HFF-Myc (cell line): ENCODE data around the gene PAGR1.
"Not testable (repeated sequence)": the region's sequence is repeated elsewhere in the genome, so short reads cannot be mapped to it uniquely, and the experiment has no call there.

Experiments
- DNase-seq: peaks from one replicate; pipeline ENCODE4 v3.0.0-alpha.2; 2011; ENCODE audit warnings: low read depth; ENCODE audit errors: extremely low read depth
- H3K4me3 ChIP-seq: replicated peaks from 2 replicates; pipeline ENCODE4 v1.5.1; 2011; ENCODE audit warnings: low read depth, mild to moderate bottlenecking, control low read depth, low read length
- TF ChIP-seq, protein P1 (sequence below): IDR thresholded peaks from 2 replicates; pipeline ENCODE4 v1.5.1; 2012; ENCODE audit warnings: mild to moderate bottlenecking, low read depth, low read length, control low read depth; ENCODE audit errors: missing control alignments

PAGR1 gene

DNA sequence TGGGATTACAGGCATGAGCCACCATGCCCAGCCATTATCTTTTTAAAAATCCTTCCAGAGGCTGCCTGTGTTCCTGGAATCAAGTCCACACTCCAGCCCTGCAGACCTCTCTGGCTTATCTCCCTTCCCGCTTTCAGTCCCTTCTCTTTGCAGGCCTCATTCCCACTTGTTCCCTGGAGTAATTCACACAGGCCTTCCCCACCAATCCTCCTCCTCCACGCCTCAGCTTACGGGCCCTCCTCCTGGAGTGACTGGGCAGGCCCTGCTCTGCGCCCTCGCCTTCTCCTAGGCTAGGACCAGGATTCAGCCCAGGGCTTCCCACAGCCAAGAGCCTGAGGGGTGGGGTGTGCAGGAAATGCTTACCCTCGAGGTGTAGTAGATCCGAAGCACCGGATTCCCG lies 44.3 kb downstream of the PAGR1 start:
- TF ChIP-seq, protein P1, sequence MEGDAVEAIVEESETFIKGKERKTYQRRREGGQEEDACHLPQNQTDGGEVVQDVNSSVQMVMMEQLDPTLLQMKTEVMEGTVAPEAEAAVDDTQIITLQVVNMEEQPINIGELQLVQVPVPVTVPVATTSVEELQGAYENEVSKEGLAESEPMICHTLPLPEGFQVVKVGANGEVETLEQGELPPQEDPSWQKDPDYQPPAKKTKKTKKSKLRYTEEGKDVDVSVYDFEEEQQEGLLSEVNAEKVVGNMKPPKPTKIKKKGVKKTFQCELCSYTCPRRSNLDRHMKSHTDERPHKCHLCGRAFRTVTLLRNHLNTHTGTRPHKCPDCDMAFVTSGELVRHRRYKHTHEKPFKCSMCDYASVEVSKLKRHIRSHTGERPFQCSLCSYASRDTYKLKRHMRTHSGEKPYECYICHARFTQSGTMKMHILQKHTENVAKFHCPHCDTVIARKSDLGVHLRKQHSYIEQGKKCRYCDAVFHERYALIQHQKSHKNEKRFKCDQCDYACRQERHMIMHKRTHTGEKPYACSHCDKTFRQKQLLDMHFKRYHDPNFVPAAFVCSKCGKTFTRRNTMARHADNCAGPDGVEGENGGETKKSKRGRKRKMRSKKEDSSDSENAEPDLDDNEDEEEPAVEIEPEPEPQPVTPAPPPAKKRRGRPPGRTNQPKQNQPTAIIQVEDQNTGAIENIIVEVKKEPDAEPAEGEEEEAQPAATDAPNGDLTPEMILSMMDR = no peak
- no peak for DNase-seq
- H3K4me3 ChIP-seq = no peak overlapping the region

DNA sequence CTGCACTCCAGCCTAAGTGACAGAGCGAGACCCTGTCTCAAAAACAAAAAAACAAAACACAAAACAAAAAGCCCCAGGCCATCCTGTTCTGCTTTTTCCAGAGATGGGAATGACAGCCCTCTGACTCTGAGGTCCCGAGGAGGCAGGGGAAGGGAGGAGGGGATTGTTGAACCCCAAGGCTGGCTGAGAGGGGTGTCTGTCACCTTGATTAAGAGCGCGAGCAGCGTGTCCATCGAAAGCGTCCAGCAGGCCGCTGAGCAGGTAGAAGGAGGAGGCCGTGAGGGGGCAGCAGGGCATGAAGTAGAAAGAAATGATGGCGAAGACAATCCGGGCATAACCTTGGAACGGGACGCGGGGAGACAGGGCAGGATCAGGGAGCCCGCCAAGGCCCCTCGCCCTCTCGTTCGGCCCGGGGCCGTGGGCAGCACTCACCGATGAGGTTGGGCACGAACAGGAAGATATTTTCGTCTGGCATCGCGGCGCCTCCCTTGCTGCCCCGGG lies 46.5 kb downstream of the PAGR1 start:
- no peak for DNase-seq
- TF ChIP-seq, protein P1 = no peak
- H3K4me3 ChIP-seq = peak overlapping the region; percentile 87

DNA sequence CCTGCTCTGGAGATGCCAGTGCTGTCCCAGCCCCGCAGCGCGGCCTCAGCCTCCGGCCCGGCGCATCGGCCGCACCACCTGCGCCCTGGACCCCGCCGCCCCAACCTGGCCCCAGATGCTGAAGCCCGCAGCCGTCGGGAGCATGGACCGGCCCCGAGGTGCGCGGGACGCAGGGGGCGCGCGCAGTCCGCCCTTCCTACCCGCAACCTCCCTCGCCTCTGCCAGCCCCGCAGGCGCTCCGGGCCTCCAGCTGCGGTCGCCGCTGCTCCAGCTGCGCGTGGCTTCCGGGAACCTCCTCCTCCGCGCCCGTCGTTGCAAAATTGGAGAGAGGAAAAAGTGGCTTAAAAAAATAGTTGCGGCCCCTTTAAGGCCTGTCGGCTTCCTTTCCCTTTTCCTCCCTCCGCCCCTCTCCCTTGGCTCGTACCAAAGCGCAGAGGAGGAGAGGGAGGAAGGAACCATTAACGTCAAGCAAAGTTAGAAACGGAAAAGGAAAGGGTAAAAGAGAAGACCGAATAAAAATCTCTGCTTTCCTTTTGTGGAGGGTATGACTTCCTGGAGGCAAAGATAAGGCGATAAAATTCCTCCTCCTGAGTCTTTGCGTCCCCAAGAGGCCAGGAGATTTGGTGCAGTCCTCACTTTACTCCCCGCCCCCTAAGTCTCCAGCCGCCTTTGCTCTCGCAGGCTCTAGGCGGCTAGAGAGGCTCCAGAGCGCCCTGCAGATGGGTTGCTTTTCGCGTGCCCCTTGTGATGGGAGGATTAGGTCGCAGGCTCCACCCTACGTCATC lies 47.1 kb downstream of the PAGR1 start, which contains the start of gene CDIPT:
Gene CDIPT (minus strand): TSS at position 343 of the 785 bp plus-strand sequence. CDS start 369 bp downstream, outside the sequence.
- H3K4me3 ChIP-seq = peak within 1 kb of the TSS; percentile 87
- peak; percentile 92 for DNase-seq
- TF ChIP-seq, protein P1 = peak; percentile 73

DNA sequence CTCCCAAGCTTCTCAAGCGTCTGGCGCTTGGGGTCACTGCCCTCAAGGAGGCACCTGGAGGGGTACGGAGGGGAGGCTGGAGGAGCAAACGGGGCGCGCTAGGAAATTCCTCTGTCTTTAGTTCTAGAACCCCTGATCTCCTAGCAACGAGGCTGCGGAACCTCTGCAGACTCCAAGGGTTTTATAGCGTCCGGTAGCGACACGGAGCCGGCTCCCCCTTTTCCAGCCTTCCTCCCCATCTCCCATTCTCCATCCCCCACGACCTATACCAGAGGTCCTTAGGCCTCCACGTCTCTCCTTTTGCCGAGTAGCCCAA lies 47.7 kb downstream of the PAGR1 start:
- peak overlapping the region; percentile 19 for H3K4me3 ChIP-seq
- DNase-seq = no peak
- TF ChIP-seq, protein P1 = no peak

DNA sequence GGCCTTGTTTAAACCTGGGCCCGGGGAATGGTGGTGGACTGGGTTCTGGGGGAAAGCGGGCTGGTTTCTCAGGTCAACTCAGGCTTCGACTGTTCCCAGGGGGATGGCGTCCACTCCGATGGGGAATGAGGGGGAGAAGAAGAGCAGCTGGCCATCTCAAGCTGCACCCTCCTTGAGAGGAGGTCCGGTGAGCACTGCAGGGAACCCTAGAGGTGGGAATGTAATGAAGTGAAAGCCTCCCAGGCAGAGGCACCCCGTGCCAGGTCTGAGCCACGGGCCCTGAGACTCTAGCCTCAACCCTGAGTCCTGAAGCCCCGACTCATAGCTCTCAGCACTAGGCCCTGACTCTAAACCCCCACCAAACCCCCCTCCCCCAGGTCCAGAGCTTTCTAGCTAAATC lies 48.3 kb downstream of the PAGR1 start:
- TF ChIP-seq, protein P1 = no peak
- no peak overlapping the region for H3K4me3 ChIP-seq
- no peak for DNase-seq

DNA sequence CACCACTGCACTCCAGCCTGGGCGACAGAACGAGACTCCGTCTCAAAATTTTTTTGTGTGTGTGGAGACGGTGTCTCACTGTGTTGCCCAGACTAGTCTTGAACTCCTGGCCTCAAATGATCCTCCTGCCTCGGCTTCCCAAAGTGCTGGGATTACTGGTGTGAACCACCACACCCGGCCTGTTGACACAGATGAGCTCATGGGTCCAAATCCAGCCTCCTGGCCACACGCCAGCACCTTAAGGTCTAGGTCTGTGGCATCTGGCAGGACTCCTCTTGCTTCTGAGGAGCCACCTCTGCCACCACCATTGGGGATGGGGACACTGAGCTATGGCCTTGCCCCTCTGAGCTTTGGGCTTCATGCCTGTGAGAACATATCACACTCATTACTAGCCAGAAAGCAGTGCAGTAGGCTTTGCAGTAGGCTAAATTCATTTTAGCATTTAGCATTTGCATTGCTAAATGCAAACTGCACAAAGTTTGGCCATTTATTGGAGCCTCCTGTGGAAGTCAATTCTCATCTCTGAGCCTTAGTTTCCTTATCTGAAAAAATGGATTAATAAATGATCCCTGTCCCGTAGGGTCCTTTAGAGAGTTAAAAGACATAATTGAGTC lies 52.6 kb downstream of the PAGR1 start:
- H3K4me3 ChIP-seq = no peak overlapping the region
- no peak for DNase-seq
- TF ChIP-seq, protein P1 = no peak

DNA sequence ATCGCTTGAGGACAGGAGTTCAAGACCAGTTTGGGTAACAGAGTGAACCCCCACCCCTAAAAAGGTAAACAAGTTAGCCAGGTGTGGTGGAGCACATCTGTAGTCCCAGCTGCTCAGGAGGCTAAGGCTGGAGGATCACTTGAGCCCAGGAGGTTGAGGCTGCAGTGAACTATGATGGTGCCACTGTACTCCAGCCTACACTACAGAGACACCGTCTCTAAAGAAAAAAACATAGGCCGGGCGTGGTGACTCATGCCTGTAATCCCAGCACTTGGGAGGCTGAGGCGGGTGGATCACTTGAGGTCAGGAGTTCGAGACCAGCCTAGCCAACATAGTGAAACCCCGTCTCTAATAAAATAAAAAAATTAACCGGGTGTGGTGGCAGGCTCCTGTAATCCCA lies 53.1 kb downstream of the PAGR1 start:
- not testable (repeated sequence) for DNase-seq, H3K4me3 ChIP-seq
